SK-N-SH treated with all-trans-retinoic acid at 6 μM for 48 hours (cell line): ENCODE measurements around the gene ZNHIT3.

ENCODE experiments used
- ATAC-seq: fragments of 200-7000 bp; cut with Tn5 transposase; 3 replicates; pipeline ENCODE4 v1.9.1; 2020; ENCODE audit warnings: mild to moderate bottlenecking, moderate library complexity
- ARNTL ChIP-seq: fragments of 450-650 bp; formaldehyde crosslinking; IDR thresholded peaks from 2 replicates; pipeline ENCODE4 v1.5.0; 2020; ENCODE audit warnings: low read depth, mild to moderate bottlenecking, moderate library complexity, borderline replicate concordance
- BACH2 ChIP-seq: fragments of 250-450 bp; sonication (Bioruptor Pico); IDR thresholded peaks from 2 replicates; pipeline ENCODE4 v1.9.0; 2021; ENCODE audit warnings: mild to moderate bottlenecking, borderline replicate concordance
- CSDC2 ChIP-seq: fragments of 250-450 bp; sonication (Bioruptor Pico); IDR thresholded peaks from 2 replicates; pipeline ENCODE4 v1.5.0; 2020; ENCODE audit warnings: mild to moderate bottlenecking, moderate library complexity
- CSRNP3 ChIP-seq: fragments of 250-450 bp; sonication (Bioruptor Pico); IDR thresholded peaks from 2 replicates; pipeline ENCODE4 v1.5.1; 2021; ENCODE audit warnings: mild to moderate bottlenecking, moderate library complexity
- ESRRG ChIP-seq: fragments of 250-450 bp; sonication (Bioruptor Pico); IDR thresholded peaks from 2 replicates; pipeline ENCODE4 v1.6.1; 2021; ENCODE audit warnings: mild to moderate bottlenecking
- GLIS3 ChIP-seq: fragments of 250-450 bp; sonication (Bioruptor Pico); IDR thresholded peaks from 2 replicates; pipeline ENCODE4 v1.5.0; 2020; ENCODE audit warnings: mild to moderate bottlenecking, moderate library complexity
- ISL1 ChIP-seq: fragments of 250-450 bp; sonication (Bioruptor Pico); IDR thresholded peaks from 2 replicates; pipeline ENCODE4 v2.1.2; 2022; ENCODE audit warnings: mild to moderate bottlenecking, moderate library complexity
- PATZ1 ChIP-seq: fragments of 250-450 bp; sonication (Bioruptor Pico); IDR thresholded peaks from 2 replicates; pipeline ENCODE4 v1.8.0; 2020; ENCODE audit warnings: mild to moderate bottlenecking, moderate library complexity, borderline replicate concordance
- POU6F1 ChIP-seq: fragments of 250-450 bp; sonication (Bioruptor Pico); IDR thresholded peaks from 2 replicates; pipeline ENCODE4 v1.8.0; 2021; ENCODE audit warnings: low read depth, mild to moderate bottlenecking, moderate library complexity, borderline replicate concordance
- PPARA ChIP-seq: fragments of 250-450 bp; sonication (Bioruptor Pico); IDR thresholded peaks from 2 replicates; pipeline ENCODE4 v1.5.0; 2020; ENCODE audit warnings: mild to moderate bottlenecking, borderline replicate concordance
- RARB ChIP-seq: fragments of 250-450 bp; sonication (Bioruptor Pico); IDR thresholded peaks from 2 replicates; pipeline ENCODE4 v1.8.0; 2021; ENCODE audit warnings: mild to moderate bottlenecking, moderate library complexity
- SNAI2 ChIP-seq: fragments of 250-450 bp; sonication (Bioruptor Pico); IDR thresholded peaks from 2 replicates; pipeline ENCODE4 v1.5.0; 2020; ENCODE audit warnings: mild to moderate bottlenecking, moderate library complexity
- TCF4 ChIP-seq: fragments of 250-450 bp; sonication (Bioruptor Pico); IDR thresholded peaks from 2 replicates; pipeline ENCODE4 v1.8.0; 2021; ENCODE audit warnings: mild to moderate bottlenecking, moderate library complexity, borderline replicate concordance
- TOX ChIP-seq: fragments of 250-450 bp; sonication (Bioruptor Pico); IDR thresholded peaks from 2 replicates; pipeline ENCODE4 v1.8.0; 2021; ENCODE audit warnings: mild to moderate bottlenecking, moderate library complexity, borderline replicate concordance
- TSHZ2 ChIP-seq: fragments of 250-450 bp; sonication (Bioruptor Pico); IDR thresholded peaks from 2 replicates; pipeline ENCODE4 v1.5.0; 2020; ENCODE audit warnings: mild to moderate bottlenecking, moderate library complexity
- ZC3H10 ChIP-seq: fragments of 250-450 bp; sonication (Bioruptor Pico); IDR thresholded peaks from 2 replicates; pipeline ENCODE4 v1.5.1; 2021; ENCODE audit warnings: mild to moderate bottlenecking, moderate library complexity
- ZFP3 ChIP-seq: fragments of 250-450 bp; sonication (Bioruptor Pico); IDR thresholded peaks from 2 replicates; pipeline ENCODE4 v1.5.0; 2020; ENCODE audit warnings: mild to moderate bottlenecking, moderate library complexity
- ZFP30 ChIP-seq: fragments of 450-650 bp; formaldehyde crosslinking; IDR thresholded peaks from 2 replicates; pipeline ENCODE4 v1.5.0; 2022; ENCODE audit warnings: mild to moderate bottlenecking, moderate library complexity
- ZNF70 ChIP-seq: fragments of 450-650 bp; formaldehyde crosslinking; IDR thresholded peaks from 2 replicates; pipeline ENCODE4 v1.5.0; 2020; ENCODE audit warnings: mild to moderate bottlenecking, moderate library complexity
- ZNF8 ChIP-seq: fragments of 450-650 bp; formaldehyde crosslinking; IDR thresholded peaks from 2 replicates; pipeline ENCODE4 v1.5.0; 2020; ENCODE audit warnings: mild to moderate bottlenecking, moderate library complexity
- TF ChIP-seq, protein P1 (sequence below): fragments of 250-450 bp; sonication (Bioruptor Pico); IDR thresholded peaks from 2 replicates; pipeline ENCODE4 v1.5.1; 2020; ENCODE audit warnings: low read depth, mild to moderate bottlenecking, moderate library complexity

Gene ZNHIT3

GRCh38 chr17:36544307-36545076 is 58.0 kb downstream of the ZNHIT3 start, which contains the start of gene GGNBP2:
GGNBP2 (plus strand) TSS chr17:36544919; CDS start chr17:36545725, 806 bp downstream.
- peak; percentile 79 for ATAC-seq

DNA sequence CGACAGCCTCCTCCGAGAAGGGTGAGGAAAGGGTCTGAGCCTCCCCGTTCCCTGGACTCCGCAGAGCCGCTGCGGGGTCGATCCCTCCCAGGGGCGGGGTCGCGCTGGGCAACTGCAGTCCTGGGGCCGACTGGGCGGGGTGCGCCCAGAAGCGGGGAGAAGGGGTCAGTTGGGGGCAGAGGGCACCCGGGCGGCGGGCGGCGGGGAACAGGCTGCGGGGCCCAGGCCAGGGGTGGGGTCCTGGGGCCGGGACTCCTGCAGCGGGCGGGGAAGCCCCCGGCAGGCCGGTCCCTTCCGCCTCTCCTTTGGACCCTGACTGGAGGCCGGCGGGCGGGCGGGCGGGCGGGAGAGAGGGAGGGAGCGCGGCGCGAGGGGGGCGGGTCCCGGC is 58.6 kb downstream of the ZNHIT3 start:
- TF ChIP-seq TSHZ2 (CRISPR knock-in tag): no peak
- no peak for TF ChIP-seq TOX (CRISPR knock-in tag)
- no peak for TF ChIP-seq CSRNP3
- no peak for TF ChIP-seq ZNF70
- no peak for TF ChIP-seq PPARA
- no peak for TF ChIP-seq POU6F1
- TF ChIP-seq ZFP30 (CRISPR knock-in tag): no peak
- TF ChIP-seq TCF4 (CRISPR knock-in tag): no peak
- TF ChIP-seq ZNF8 (CRISPR knock-in tag): no peak
- no peak for TF ChIP-seq CSDC2 (CRISPR knock-in tag)
- TF ChIP-seq ISL1 (CRISPR knock-in tag): no peak
- no peak for TF ChIP-seq BACH2
- TF ChIP-seq ESRRG (CRISPR knock-in tag): no peak
- TF ChIP-seq, protein P1, sequence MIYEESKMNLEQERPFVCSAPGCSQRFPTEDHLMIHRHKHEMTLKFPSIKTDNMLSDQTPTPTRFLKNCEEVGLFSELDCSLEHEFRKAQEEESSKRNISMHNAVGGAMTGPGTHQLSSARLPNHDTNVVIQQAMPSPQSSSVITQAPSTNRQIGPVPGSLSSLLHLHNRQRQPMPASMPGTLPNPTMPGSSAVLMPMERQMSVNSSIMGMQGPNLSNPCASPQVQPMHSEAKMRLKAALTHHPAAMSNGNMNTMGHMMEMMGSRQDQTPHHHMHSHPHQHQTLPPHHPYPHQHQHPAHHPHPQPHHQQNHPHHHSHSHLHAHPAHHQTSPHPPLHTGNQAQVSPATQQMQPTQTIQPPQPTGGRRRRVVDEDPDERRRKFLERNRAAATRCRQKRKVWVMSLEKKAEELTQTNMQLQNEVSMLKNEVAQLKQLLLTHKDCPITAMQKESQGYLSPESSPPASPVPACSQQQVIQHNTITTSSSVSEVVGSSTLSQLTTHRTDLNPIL (CRISPR knock-in tag): no peak
- no peak for TF ChIP-seq GLIS3 (CRISPR knock-in tag)
- TF ChIP-seq PATZ1 (CRISPR knock-in tag): no peak
- TF ChIP-seq RARB: no peak
- ATAC-seq: peak; percentile 62

More at GRCh38 chr17:36544307-36545076, 58.0 kb downstream of the ZNHIT3 start, which contains the start of gene GGNBP2:
- TF ChIP-seq SNAI2 (CRISPR knock-in tag) (no peak), TCF4 (CRISPR knock-in tag) (no peak), ZC3H10 (CRISPR knock-in tag) (no peak), ZFP3 (CRISPR knock-in tag) (no peak), RARB (no peak), CSDC2 (CRISPR knock-in tag) (no peak), TOX (CRISPR knock-in tag) (no peak), BACH2 (no peak), ZFP30 (CRISPR knock-in tag) (no peak), PATZ1 (CRISPR knock-in tag) (no peak), ARNTL (CRISPR knock-in tag) (no peak)
